WTC11 (cell line): ENCODE results near the gene HDGF. TPM values are rescaled to one million over a fixed set of nuclear protein-coding genes. Genes with fewer than 3 reads are reported as not detected.

Source experiments
- ATAC-seq: fragments of 200-7000 bp; cut with Tn5 transposase; 2 replicates; pipeline ENCODE4 v1.10.0; 2021; ENCODE audit warnings: mild to moderate bottlenecking, moderate library complexity
- CTCF ChIA-PET: fragments of 300-600 bp; sonication (Branson Sonifier 250); formaldehyde crosslinking; loops from one replicate; lab custom pipeline; 2021; ENCODE audit warnings: antibody characterized with exemption; lab: Charles Lee
- POLR2A ChIA-PET: fragments of 350-600 bp; sonication (Branson Sonifier 250); formaldehyde crosslinking; loops from one replicate; lab custom pipeline; 2021; ENCODE audit warnings: antibody characterized with exemption; lab: Charles Lee
- DNase-seq: peaks from one replicate; pipeline ENCODE4 v3.0.0; 2021; ENCODE audit warnings: low spot score
- H3K27ac Mint-ChIP-seq: 2 replicates; pipeline ENCODE4 v1.8.0; 2021; ENCODE audit warnings: mixed read lengths
- H3K27me3 Mint-ChIP-seq: 2 replicates; pipeline ENCODE4 v1.8.0; 2021; ENCODE audit warnings: low read depth, mild to moderate bottlenecking, moderate library complexity, mixed read lengths
- H3K36me3 Mint-ChIP-seq: 2 replicates; pipeline ENCODE4 v1.8.0; 2021; ENCODE audit warnings: mixed read lengths
- H3K4me1 Mint-ChIP-seq: 2 replicates; pipeline ENCODE4 v1.8.0; 2022; ENCODE audit warnings: mixed read lengths
- H3K4me3 Mint-ChIP-seq: 2 replicates; pipeline ENCODE4 v1.8.0; 2021; ENCODE audit warnings: mild to moderate bottlenecking, moderate library complexity, mixed read lengths
- H3K9me3 Mint-ChIP-seq: 2 replicates; pipeline ENCODE4 v1.8.0; 2021; ENCODE audit warnings: mixed read lengths
- ARID4B ChIP-seq: sonication (generic); formaldehyde crosslinking; IDR thresholded peaks from 2 replicates; pipeline ENCODE4 v1.8.0; 2023; ENCODE audit warnings: missing genetic modification reagents, mild to moderate bottlenecking, borderline replicate concordance
- ATF1 ChIP-seq: sonication (generic); formaldehyde crosslinking; IDR thresholded peaks from 2 replicates; pipeline ENCODE4 v1.8.1; 2023; ENCODE audit warnings: mild to moderate bottlenecking, moderate library complexity, missing genetic modification reagents
- ATF3 ChIP-seq: sonication (generic); formaldehyde crosslinking; conservative IDR thresholded peaks from 2 replicates; pipeline ENCODE4 v1.8.1; 2022; ENCODE audit warnings: mild to moderate bottlenecking, missing genetic modification reagents
- CREB1 ChIP-seq: sonication (generic); formaldehyde crosslinking; IDR thresholded peaks from 2 replicates; pipeline ENCODE4 v1.8.0; 2023; ENCODE audit warnings: mild to moderate bottlenecking, missing genetic modification reagents
- CREM ChIP-seq: sonication (generic); formaldehyde crosslinking; IDR thresholded peaks from 2 replicates; pipeline ENCODE4 v1.8.1; 2022; ENCODE audit warnings: mild to moderate bottlenecking, missing genetic modification reagents, moderate library complexity
- E2F5 ChIP-seq: sonication (generic); formaldehyde crosslinking; IDR thresholded peaks from 2 replicates; pipeline ENCODE4 v1.8.1; 2022; ENCODE audit warnings: mild to moderate bottlenecking, moderate library complexity, missing genetic modification reagents
- ESRRA ChIP-seq: sonication (generic); formaldehyde crosslinking; IDR thresholded peaks from 2 replicates; pipeline ENCODE4 v1.8.1; 2022; ENCODE audit warnings: mild to moderate bottlenecking, missing genetic modification reagents, borderline replicate concordance
- ETV6 ChIP-seq: sonication (generic); formaldehyde crosslinking; IDR thresholded peaks from 2 replicates; pipeline ENCODE4 v1.8.1; 2022; ENCODE audit warnings: mild to moderate bottlenecking, missing genetic modification reagents
- FOXK1 ChIP-seq: sonication (generic); formaldehyde crosslinking; IDR thresholded peaks from 2 replicates; pipeline ENCODE4 v1.8.0; 2022; ENCODE audit warnings: mild to moderate bottlenecking, moderate library complexity, missing genetic modification reagents
- FOXP1 ChIP-seq: sonication (generic); formaldehyde crosslinking; IDR thresholded peaks from 2 replicates; pipeline ENCODE4 v1.8.0; 2022; ENCODE audit warnings: missing genetic modification reagents, mild to moderate bottlenecking, moderate library complexity, borderline replicate concordance
- GABPB1 ChIP-seq: sonication (generic); formaldehyde crosslinking; IDR thresholded peaks from 2 replicates; pipeline ENCODE4 v1.8.1; 2023; ENCODE audit warnings: mild to moderate bottlenecking, missing genetic modification reagents
- HMGA2 ChIP-seq: fragments of 250-450 bp; sonication (Bioruptor Pico); IDR thresholded peaks from 2 replicates; pipeline ENCODE4 v1.4.0; 2021; ENCODE audit warnings: mild to moderate bottlenecking, moderate library complexity
- IRF1 ChIP-seq: sonication (generic); formaldehyde crosslinking; IDR thresholded peaks from 2 replicates; pipeline ENCODE4 v1.8.0; 2023; ENCODE audit warnings: missing genetic modification reagents
- JAZF1 ChIP-seq: fragments of 250-450 bp; sonication (Bioruptor Pico); IDR thresholded peaks from 2 replicates; pipeline ENCODE4 v1.9.0; 2021; ENCODE audit warnings: moderate library complexity, mild to moderate bottlenecking, inconsistent platforms
- MAX ChIP-seq: sonication (generic); formaldehyde crosslinking; IDR thresholded peaks from 2 replicates; pipeline ENCODE4 v1.8.0; 2022; ENCODE audit warnings: mild to moderate bottlenecking, missing genetic modification reagents
- NFATC4 ChIP-seq: fragments of 250-450 bp; sonication (Bioruptor Pico); IDR thresholded peaks from 2 replicates; pipeline ENCODE4 v1.9.0; 2021; ENCODE audit warnings: mild to moderate bottlenecking
- NFYB ChIP-seq: sonication (generic); formaldehyde crosslinking; conservative IDR thresholded peaks from 2 replicates; pipeline ENCODE4 v1.8.0; 2022; ENCODE audit warnings: low read depth, missing genetic modification reagents
- NR3C1 ChIP-seq: sonication (generic); formaldehyde crosslinking; conservative IDR thresholded peaks from 2 replicates; pipeline ENCODE4 v1.8.1; 2023; ENCODE audit warnings: low read depth, mild to moderate bottlenecking, missing genetic modification reagents
- SP1 ChIP-seq: sonication (generic); formaldehyde crosslinking; conservative IDR thresholded peaks from 2 replicates; pipeline ENCODE4 v1.8.1; 2022; ENCODE audit warnings: missing genetic modification reagents
- ZBTB21 ChIP-seq: sonication (generic); formaldehyde crosslinking; IDR thresholded peaks from 2 replicates; pipeline ENCODE4 v1.8.1; 2023; ENCODE audit warnings: mild to moderate bottlenecking, missing genetic modification reagents, borderline replicate concordance
- ZMAT4 ChIP-seq: fragments of 250-450 bp; sonication (Bioruptor Pico); IDR thresholded peaks from 2 replicates; pipeline ENCODE4 v1.9.0; 2021; ENCODE audit warnings: mild to moderate bottlenecking
- ZNF232 ChIP-seq: sonication (generic); formaldehyde crosslinking; IDR thresholded peaks from 2 replicates; pipeline ENCODE4 v1.8.0; 2022; ENCODE audit warnings: mild to moderate bottlenecking, missing genetic modification reagents
- ZNF263 ChIP-seq: sonication (generic); formaldehyde crosslinking; IDR thresholded peaks from 2 replicates; pipeline ENCODE4 v1.8.1; 2022; ENCODE audit warnings: low read depth, mild to moderate bottlenecking, moderate library complexity, missing genetic modification reagents
- total RNA-seq: library from RNA; stranded (reverse); gene quantifications from 3 replicates; pipeline ENCODE4 v1.2.3, GENCODE V29; 2021

HDGF gene
- total RNA-seq, 1 experiment from 2014 or later, result 339 TPM

GRCh38 chr1:156728599-156729462 is 22.6 kb downstream of the HDGF start, which contains the start of gene ISG20L2:
TSS of gene ISG20L2 (minus strand) at chr1:156728766. CDS start at chr1:156727652, 1,114 bp downstream.
- POLR2A ChIA-PET, result interaction anchor here (0.6 to 5.3 kb wide), 14 partner anchors 12 to 158 kb away, joined by 3 to 57 read pairs (median 4); partner anchors contain the start of genes CRABP2, HDGF, MRPL24 and PRCC
- no peaks in the 10 kb centered on the region for H3K27me3 Mint-ChIP-seq

More at GRCh38 chr1:156728599-156729462, 22.6 kb downstream of the HDGF start, which contains the start of gene ISG20L2:
- CTCF ChIA-PET, result interaction anchor here (0.7 to 9.5 kb wide), 19 partner anchors 12 to 1968 kb away, joined by 3 to 682 read pairs (median 8); partner anchors contain the start of genes CRABP2, HDGF, INSRR and LRRC71
- Mint-ChIP-seq H3K4me1 (peaks cover 14% of the 10 kb centered on the region), H3K4me3 (no peak within 1 kb of the TSS), H3K9me3 (no peaks in the 10 kb centered on the region), H3K36me3 (peaks cover 14% of the 10 kb centered on the region), H3K27ac (peak within 1 kb of the TSS; percentile 99)
- ATAC-seq (peak; percentile 90), DNase-seq (peak; percentile 96)
- no peak for TF ChIP-seq ATF3 (CRISPR knock-in tag)
- no peak for TF ChIP-seq NFATC4
- TF ChIP-seq NFYB, result 0 out of 2 replicates have a peak, but pooled peaks have one; percentile 21
- TF ChIP-seq FOXP1 (CRISPR knock-in tag), result peak; percentile 76; the same call in 1 of the 2 replicates
- TF ChIP-seq JAZF1 (CRISPR knock-in tag), result no peak
- TF ChIP-seq CREB1 (CRISPR knock-in tag), result peak; percentile 90
- TF ChIP-seq E2F5, result 0 out of 2 replicates have a peak, but pooled peaks have one; percentile 11
- TF ChIP-seq FOXK1 (CRISPR knock-in tag), result peak; percentile 88
- TF ChIP-seq NR3C1 (CRISPR knock-in tag), result no peak
- TF ChIP-seq ETV6, result peak; percentile 61; the same call in 1 of the 2 replicates
- peak; percentile 2; the same call in 1 of the 2 replicates for TF ChIP-seq ARID4B (CRISPR knock-in tag)
- TF ChIP-seq ZBTB21 (CRISPR knock-in tag), result peak; percentile 100
- TF ChIP-seq MAX (CRISPR knock-in tag), result peak; percentile 63; the same call in 1 of the 2 replicates
- TF ChIP-seq SP1 (CRISPR knock-in tag), result peak; percentile 91
- TF ChIP-seq ZMAT4 (CRISPR knock-in tag), result no peak
- peak; percentile 56; the same call in 1 of the 2 replicates for TF ChIP-seq GABPB1
- no peak for TF ChIP-seq ZNF263
- TF ChIP-seq HMGA2, result no peak
- no peak for TF ChIP-seq ZNF232
- no peak for TF ChIP-seq IRF1
- no peak for TF ChIP-seq ESRRA
- peak; percentile 96 for TF ChIP-seq CREM (CRISPR knock-in tag)
- TF ChIP-seq ATF1 (CRISPR knock-in tag), result no peak
